Endothelial cell of umbilical vein (primary cell): ENCODE data around the gene USP43.

Source experiments
- EZH2 ChIP-seq: IDR thresholded peaks from 2 replicates; pipeline ENCODE4 v1.6.1; 2012; ENCODE audit warnings: borderline replicate concordance, low read depth, mild to moderate bottlenecking, moderate library complexity, low read length, inconsistent platforms; ENCODE audit not compliant: severe bottlenecking
- GATA2 ChIP-seq: IDR thresholded peaks from 2 replicates; pipeline ENCODE4 v1.7.0; 2011; ENCODE audit warnings: low read depth, mild to moderate bottlenecking, moderate library complexity, mixed read lengths, low read length; ENCODE audit not compliant: insufficient read length, insufficient read depth
- POLR2A ChIP-seq: IDR thresholded peaks from 2 replicates; pipeline ENCODE4 v1.6.1; 2012; ENCODE audit warnings: low read depth, mild to moderate bottlenecking, control low read depth, low read length
- POLR2AphosphoS5 ChIP-seq: IDR thresholded peaks from 2 replicates; pipeline ENCODE4 v1.6.1; 2012; ENCODE audit warnings: low read depth, mild to moderate bottlenecking, control low read depth, low read length, moderate library complexity; ENCODE audit not compliant: insufficient read depth
- TF ChIP-seq, protein P1 (sequence below): IDR thresholded peaks from 2 replicates; pipeline ENCODE4 v1.6.1; 2011; ENCODE audit not compliant: insufficient read depth, insufficient read length
- TF ChIP-seq, protein P2 (sequence below), 2 donors: IDR thresholded peaks; 1 replicate in 1 of 2; 2 replicates in 1 of 2; pipeline ENCODE4 v1.5.1; 2011; ENCODE audit warnings: low read length in 2 of 2, mild to moderate bottlenecking in 2 of 2, moderate library complexity in 2 of 2, control low read depth in 1 of 2, inconsistent platforms in 1 of 2, low read depth in 1 of 2; ENCODE audit not compliant: insufficient read depth in 1 of 2; ENCODE audit errors: extremely low read depth in 1 of 2

DNA sequence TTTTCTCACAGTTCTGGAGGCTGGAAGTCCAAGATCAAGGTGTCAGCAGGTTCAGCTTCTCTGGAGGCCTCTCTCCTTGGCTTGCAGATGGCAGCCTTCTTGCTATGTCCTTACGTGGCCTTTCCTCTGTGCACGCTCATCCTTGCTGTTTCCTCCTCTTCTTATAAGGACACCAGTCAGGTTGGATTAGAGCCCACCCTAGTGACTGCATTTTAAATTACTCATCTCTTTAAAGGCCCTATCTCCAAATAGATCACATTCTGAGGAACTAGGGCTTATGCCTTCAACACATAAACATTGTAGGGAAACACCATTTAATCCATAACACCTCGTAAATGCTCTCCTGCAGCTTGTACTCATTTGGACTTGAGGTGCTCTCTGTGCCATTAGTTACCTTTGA is 109.8 kb downstream of the USP43 start:
- TF ChIP-seq POLR2A: no peak
- no peak for TF ChIP-seq EZH2
- TF ChIP-seq, protein P1, sequence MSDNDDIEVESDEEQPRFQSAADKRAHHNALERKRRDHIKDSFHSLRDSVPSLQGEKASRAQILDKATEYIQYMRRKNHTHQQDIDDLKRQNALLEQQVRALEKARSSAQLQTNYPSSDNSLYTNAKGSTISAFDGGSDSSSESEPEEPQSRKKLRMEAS: no peak
- TF ChIP-seq, protein P2, sequence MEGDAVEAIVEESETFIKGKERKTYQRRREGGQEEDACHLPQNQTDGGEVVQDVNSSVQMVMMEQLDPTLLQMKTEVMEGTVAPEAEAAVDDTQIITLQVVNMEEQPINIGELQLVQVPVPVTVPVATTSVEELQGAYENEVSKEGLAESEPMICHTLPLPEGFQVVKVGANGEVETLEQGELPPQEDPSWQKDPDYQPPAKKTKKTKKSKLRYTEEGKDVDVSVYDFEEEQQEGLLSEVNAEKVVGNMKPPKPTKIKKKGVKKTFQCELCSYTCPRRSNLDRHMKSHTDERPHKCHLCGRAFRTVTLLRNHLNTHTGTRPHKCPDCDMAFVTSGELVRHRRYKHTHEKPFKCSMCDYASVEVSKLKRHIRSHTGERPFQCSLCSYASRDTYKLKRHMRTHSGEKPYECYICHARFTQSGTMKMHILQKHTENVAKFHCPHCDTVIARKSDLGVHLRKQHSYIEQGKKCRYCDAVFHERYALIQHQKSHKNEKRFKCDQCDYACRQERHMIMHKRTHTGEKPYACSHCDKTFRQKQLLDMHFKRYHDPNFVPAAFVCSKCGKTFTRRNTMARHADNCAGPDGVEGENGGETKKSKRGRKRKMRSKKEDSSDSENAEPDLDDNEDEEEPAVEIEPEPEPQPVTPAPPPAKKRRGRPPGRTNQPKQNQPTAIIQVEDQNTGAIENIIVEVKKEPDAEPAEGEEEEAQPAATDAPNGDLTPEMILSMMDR (IDR thresholded peaks at IDR 0.05; ENCODE audit: extremely low read depth in 1 of 2, insufficient read depth in 1 of 2, low read depth in 1 of 2, low read length in 2 of 2): no peak
- TF ChIP-seq POLR2AphosphoS5: no peak
- no peak for TF ChIP-seq GATA2
